Activated T-cell treated with anti-CD3 and anti-CD28 coated beads, Interleukin-2, amount 50 U/mL, for 48 hours (primary cell): ENCODE measurements around the gene SLC16A13.
"Not testable (repeated sequence)": the region's sequence is repeated elsewhere in the genome, so short reads cannot be mapped to it uniquely, and the experiment has no call there.

Source experiments
- DNase-seq, 2 experiments: peaks; one replicate each; pipeline ENCODE4 v3.0.0-alpha.2; 2020

The SLC16A13 gene, protein sequence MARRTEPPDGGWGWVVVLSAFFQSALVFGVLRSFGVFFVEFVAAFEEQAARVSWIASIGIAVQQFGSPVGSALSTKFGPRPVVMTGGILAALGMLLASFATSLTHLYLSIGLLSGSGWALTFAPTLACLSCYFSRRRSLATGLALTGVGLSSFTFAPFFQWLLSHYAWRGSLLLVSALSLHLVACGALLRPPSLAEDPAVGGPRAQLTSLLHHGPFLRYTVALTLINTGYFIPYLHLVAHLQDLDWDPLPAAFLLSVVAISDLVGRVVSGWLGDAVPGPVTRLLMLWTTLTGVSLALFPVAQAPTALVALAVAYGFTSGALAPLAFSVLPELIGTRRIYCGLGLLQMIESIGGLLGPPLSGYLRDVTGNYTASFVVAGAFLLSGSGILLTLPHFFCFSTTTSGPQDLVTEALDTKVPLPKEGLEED

DNA sequence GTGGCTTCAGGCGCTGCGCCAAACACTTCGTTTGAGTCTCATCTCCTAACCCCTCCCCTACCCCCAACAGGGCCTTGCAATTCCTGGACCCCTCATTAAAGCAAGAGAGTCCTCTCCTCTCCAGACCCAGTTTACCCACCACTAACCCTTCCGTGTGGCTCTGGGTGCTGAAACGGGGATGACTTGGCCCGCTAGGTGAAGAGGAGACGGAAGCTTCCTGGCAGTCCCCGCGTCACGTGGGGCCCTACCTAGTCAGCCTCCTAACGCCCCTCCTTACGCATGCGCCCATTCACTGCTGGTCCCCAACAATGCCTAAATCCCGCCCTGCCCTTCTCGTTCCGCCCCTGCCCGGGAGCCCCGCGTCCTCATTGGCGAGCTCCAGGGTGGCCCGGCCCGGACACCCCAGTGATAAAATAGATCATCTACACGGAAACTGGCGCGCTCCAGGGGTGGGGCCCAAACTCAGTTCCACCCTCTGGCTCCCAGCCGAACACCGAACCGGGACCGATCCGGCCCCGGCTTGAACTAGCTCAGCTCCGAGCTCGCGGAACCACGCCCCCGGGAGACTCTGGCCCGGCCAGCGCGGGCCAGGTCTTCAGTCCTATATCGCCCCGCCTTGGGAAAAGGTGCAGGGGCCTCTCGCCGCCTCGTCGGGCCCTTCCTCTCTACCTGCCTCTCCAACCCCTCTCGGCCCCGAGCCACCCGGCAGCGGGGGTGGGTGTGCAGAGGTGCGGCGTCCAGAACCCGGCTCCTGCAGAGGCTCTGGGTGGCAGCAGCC, at the start of gene SLC16A13:
SLC16A13 (plus strand) TSS at position 425 of the 778 bp plus-strand sequence. CDS start 368 bp downstream, outside the sequence.
- peak; percentile 99 for DNase-seq

DNA sequence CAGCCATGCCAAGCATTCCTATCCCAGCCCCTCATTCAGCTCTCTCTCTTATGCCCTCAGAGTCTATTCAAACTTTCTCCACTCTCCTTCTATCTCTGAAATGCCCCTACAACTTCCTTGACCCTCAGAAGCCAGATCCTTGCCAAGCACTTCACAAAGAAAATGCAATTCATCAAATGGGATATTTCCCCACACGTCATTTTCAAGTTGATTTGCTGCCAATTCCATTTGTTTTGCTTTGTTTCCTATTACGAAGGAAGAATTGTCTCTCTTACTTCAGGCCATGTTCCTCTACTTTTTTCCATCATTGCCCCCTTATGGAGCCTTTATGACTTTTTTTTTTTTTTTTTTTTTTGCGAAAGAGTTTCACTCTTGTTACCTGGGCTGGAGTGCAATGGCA, 49.1 kb upstream of the SLC16A13 start:
- DNase-seq: no peak

DNA sequence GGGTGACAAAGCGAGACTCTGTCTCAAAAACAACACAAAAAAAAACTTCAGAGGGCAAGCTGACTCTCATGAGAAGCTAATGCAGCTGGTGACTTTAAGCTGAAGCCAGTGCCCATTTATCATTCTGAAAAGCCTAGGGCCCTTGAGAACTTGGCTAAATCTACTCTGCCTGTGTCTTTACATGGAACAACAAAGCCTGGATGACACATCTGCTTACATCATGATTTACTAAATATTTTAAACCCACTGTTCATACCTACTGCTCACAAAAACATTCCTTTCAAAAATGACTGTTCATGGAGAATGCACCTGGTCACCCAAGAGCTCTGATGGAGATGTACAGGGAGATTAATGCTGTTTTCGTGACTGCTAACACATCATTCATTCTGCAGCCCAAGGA, 46.0 kb upstream of the SLC16A13 start:
- DNase-seq: no peak

DNA sequence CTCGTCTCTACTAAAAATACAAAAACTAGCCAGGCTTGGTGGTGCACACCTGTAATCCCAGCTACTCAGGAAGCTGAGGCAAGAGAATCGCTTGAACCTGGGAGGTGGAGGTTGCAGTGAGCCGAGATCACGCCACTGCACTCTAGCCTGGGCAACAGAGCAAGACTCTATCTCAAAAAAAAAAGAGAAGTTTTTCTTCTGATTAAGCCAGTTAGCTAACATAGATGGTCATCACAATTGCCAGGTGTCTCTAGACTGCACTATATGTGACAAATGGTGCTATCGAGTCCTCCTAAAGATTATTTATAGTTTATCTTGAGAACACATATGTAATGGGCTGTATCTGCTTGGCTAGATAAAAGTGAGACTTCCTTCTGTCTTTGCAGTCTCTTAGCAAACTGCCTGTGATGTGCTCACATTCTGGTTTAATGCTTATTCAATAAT, 42.2 kb upstream of the SLC16A13 start:
- not testable (repeated sequence) for DNase-seq

DNA sequence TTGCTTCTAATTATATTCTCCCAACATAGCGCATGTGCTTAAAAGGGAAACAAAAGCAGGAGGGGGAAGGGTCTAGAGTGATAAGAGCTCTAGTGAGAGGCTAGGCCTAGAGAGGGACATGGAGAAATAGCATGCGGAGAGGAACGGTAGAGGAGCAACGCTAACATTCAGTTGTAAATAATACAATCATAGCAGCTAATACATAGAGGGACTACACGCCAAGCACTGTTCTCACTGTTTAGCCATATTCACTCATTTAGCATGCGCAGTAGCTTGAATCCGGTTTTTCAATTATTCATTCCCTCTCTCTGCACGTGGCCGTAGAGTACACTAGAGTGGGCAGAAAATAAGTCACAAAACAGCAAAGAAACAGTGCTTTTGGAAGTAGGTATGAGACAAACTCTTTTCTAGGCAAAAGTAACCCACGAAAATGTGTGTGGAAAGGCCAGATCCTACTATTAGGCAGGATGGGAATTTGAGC, 41.7 kb upstream of the SLC16A13 start:
- no peak for DNase-seq

DNA sequence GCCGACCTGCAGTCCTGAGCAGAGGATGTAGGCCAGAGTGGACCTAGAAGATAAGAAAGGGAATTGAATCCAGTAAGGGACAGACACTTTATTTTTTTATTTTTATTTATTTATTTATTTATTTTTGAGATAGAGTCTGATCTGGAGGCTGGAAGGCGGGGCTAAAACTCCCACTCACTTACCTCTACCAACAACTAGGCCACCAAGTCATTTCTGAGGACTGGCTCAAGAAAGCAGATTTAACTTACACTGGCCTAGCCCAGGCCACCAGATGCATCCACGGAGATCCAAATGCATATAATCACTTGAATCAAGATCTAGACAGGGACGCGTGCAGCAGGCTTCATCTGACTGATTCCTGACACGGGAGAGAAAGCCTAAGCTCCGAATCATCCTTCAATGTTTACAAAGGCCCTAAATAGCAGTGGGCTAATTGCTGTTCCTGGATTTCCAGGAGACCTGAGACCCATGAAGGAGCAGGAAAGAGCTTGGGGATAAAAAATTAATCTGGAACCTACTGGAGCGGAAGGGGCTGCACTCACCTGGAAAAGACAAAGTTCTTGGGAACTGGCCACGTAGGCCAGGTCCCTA, 41.1 kb upstream of the SLC16A13 start:
- no peak for DNase-seq

DNA sequence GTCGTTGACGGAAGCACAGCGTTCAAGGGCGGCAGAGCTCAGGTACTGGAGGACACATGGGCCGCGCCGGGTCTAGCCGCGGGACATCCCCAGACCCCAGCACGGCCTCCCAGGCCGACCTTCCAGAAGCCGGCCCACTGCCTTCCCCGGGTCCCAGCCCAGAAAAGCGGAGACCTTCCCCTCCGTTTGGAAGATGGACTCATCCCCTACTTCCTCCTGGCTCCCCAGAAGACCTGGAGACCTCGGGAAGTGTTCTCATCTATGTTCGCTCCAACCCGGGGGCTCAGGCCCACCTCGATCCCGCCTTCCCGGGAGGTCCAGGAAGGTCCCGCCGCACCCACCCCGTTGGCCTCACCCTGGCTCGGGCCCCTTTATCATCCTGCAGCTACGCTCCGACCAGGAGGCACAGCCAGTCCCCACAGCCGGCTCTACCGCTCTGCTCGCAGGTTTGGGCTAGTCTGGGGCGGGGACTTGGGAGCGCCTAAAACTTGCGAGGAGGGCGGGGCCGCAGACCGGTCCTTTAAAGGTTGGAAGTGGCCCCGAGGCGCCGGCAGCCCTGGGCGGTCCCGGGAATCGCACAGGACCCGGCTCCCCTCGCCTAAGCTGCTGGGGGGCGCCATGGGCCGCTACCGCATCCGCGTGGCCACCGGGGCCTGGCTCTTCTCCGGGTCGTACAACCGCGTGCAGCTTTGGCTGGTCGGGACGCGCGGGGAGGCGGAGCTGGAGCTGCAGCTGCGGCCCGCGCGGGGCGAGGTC, 40.1 kb upstream of the SLC16A13 start, which contains the start of gene ALOX12:
ALOX12 (plus strand) TSS at position 550 of the 756 bp plus-strand sequence; CDS start at position 619, 69 bp downstream.
- DNase-seq: no peak

DNA sequence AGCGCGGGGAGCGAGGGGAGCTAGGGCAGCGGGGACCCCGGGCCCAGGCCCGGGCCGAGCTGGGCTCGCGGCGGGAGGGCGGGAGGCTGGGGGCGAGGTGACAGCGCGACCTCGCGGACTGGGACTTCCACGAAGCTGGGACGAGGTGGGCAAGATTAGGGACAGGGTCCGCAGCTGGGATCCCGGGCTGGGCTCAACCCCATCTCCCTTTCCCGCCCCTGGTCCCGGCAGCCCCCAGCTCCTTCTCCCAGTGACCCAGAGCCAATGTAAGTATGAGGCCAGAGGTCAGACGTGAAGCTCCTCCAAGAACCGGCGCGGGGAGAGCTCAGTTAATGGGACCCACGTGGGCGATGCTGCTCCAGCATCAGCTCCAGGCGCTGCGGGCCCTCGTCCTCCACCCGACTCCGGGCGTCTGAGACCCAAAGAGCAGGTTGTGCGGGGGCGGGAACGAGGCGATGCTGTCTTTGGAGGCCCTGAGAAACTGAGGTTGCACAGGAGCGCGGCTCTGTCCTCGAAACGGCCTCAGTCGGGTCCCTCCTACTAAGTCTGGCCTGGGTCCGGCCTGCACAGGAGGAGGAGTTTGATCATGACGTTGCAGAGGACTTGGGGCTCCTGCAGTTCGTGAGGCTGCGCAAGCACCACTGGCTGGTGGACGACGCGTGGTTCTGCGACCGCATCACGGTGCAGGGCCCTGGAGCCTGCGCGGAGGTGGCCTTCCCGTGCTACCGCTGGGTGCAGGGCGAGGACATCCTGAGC, 39.4 kb upstream of the SLC16A13 start:
- no peak for DNase-seq

DNA sequence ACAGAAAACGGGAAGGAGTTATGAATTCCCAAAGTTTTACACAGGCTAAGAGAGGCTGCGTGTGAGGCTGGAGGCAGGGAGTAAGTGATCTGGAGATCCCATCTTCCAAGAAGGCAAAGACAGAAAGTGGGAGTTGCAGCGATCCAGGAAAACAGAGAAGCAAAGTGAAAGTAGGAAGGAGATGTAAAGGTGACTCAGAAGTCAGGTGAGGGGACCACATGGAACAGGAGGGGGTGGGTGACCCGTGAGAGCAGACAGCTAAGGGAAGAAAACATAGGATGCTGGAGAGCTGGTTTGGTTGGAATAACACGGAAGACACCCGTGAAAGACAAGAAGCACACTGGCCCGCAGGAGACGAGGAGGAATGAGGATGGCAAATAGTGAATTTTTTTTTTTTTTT, 38.6 kb upstream of the SLC16A13 start:
- no peak for DNase-seq

DNA sequence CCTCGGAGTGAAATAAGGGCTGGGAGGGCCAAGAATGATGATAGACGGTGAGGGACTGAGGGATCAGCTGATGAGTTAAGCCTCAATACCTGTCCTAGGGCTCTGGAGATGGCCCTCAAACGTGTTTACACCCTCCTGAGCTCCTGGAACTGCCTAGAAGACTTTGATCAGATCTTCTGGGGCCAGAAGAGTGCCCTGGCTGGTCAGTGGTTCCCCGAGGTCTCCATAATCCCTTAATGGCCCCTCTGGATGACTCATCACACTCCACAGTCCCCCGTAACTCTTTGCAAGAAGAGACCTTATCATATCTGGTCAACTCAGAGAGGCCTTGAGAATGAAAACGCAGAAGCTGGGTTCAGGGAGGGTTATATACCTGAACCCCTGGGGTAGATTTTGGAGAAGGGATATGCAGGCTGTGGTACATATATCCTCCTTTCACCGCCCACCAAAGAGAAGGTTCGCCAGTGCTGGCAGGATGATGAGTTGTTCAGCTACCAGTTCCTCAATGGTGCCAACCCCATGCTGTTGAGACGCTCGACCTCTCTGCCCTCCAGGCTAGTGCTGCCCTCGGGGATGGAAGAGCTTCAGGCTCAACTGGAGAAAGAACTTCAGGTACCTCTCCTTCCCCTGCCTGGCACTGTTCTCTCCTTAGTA, 36.8 kb upstream of the SLC16A13 start:
- no peak for DNase-seq

DNA sequence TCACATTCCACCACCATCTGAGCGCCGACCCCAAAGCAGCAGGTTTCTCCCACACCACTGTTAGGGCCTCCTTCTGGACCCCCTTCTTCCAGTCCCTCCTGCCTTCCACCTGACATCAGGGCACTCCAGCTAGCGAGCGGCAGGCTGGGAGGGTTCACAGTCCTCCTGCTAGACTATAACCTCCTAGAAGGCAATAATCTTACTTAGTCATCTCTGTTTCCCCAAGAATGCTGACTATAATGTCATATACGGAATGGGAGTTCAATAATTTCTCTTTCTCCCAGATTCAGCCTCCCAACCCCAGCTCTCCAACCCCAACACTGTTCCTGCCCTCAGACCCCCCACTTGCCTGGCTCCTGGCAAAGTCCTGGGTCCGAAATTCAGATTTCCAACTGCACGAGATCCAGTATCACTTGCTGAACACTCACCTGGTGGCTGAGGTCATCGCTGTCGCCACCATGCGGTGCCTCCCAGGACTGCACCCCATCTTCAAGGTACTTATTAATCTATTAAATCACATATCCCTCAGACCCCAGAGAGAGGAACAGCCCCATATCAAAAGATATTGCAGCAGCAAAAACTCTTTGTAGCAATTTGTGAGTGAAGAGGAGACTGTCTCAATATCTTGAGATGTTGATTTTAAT, 34.4 kb upstream of the SLC16A13 start:
- DNase-seq: peak; percentile 71 to 73

DNA sequence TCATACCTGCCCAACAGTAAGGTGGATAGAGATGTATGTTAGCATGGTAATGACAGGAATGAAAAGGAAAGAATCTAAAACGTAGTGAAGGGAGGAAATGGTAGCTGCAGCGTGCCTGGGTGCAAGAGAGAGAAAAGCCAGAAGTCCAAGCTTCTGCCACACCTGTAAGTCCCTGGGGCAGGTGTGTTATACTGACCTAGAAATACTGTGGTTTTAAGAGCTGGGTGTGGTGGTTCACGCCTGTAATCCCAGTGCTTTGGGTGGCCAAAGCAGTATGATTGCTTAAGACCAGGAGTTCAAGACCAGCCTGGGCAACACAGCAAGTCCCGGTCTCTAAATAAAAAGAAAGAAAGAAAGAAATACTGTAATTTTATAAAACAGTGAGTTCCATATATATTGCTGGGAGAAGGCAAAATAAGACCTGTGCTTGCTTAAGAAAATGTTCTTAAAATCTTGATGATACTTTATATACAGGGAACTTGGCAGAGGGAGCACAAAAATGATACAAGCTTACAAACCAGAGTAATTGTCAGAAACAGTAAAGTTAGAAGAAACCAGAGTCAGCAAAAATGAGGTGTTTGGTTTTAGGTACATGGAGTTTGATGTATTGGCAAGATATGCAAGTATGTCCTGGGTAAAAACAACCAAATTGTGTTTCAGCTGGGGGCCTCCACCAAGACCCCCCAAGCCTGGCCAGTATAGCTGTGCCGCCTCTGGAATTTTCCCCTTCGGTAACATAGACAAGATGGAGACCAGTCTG, 33.3 kb upstream of the SLC16A13 start:
- DNase-seq: no peak

DNA sequence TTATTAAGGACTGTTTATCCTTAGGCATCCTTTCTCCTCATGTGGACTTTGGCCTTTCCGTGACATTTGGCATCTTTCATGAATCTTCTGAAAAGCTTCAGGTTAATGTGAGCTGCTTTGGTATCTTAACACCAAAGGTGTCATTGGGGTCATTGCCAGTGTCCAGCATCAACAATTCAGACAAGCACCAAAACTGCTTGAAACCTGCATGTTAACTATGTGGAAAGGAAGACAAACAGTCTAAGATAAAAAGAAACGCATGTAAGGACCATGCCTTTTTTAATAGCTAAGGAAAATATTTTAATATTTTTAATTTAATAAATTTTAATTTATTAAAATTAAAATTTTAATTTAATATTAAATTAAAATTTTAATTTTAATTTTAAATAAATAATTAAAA, 32.1 kb upstream of the SLC16A13 start:
- no peak for DNase-seq

DNA sequence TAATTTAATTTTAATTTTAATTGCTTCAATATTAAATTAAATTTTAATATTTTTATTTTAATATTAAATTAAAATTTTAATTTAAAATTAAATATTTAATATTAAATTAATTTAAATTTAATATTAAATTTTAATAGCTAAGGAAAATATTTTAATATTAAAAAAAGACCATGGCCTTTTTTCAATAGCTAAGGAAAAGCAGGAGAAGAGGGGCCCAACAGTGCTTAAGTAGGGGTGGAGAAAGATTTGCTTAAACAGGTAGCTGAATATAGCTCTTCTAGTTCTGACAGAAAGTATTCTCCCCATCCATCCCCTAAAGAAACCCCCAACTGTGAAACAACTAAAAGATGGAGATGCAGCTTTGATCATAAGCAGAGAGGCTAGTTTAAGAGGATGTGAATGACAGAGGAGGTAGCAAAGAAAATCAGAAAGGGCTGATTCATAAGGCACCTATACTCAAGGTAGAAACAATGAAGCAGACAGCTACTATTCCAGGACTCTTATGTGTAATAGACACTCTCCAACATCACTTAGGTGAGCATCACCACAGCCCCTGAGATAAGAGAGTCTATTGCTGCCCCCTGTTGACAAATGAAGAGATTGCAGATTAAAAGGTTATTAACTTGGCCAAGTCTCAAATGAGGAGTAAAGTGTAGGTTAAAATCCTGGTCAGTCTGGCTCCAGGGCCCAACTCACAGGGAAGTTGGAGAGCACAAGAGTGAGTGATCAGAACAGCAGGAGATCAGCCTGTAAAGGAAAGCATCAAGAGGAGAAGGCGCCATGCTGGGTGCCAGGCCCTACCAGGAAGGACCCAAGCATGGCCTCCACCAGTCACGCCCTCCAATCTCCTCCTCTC, 31.2 kb upstream of the SLC16A13 start:
- DNase-seq: peak; percentile 45 to 49

DNA sequence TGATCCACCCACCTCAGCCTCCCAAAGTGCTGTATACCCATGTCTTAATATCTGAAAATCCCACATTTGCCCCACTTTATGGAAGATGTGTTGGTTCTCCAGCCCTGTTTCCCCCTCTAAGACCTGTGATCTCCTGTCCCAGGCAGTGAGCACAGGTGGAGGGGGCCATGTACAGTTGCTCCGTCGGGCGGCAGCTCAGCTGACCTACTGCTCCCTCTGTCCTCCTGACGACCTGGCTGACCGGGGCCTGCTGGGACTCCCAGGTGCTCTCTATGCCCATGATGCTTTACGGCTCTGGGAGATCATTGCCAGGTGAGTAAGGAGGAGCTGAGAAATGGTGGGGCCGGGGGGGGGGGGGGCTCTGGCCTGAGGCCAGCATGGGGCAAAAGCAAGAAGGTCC, 30.1 kb upstream of the SLC16A13 start:
- no peak for DNase-seq

DNA sequence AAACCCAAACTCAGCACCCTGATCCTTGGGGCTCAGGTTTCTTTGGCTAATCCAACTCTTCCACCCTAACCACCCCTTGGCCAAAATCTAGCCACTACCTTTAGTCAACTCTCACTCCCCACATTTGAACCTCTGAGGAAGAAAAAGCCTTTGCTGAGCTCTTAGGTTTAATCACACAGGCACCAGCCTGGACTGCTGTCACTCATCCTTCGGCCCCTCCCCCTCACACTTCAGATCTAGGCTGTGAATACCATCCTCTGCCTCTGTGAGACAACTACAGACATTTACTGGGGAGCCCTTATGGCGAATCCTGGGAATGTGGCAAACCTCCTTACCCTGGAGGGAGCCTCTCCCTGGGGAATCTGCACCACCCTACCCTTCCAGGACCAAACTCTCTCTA, 28.7 kb upstream of the SLC16A13 start:
- no peak for DNase-seq

DNA sequence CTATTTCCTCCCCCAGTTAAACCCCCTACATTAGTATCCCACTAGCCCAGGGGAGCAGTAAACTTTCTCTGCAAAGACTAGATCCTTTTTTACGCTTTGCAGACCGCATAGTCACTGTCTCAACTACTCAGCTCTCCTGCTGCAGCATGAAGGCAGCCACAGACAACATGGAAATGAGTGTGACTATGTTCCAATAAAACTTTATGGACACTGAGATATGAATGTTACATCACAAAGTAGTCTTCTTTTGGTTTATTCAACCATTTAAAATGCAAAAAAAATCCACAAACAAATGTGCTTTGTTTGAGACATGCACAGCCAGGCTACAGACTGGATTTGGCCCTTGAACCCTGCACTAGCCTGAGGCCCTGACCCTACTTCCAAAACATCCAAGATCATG, 25.3 kb upstream of the SLC16A13 start:
- DNase-seq: no peak

DNA sequence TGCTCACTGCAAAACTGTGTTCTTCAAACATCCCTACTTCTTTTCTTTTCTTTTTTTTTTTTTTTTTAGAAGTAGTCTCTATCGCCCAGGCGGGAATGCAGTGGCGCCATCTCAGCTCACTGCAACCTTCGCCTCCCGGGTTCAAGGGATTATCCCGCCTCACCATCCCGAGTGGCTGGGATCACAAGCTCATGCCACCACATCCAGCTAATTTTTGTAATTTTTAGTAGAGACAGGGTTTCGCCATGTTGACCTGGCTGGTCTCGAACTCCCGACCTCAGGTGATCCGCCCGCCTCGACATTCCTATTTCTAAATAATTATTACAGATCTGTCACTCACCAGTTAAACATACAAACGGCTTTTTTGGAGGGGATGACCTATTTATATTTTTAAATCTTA, 24.4 kb upstream of the SLC16A13 start:
- no peak for DNase-seq

DNA sequence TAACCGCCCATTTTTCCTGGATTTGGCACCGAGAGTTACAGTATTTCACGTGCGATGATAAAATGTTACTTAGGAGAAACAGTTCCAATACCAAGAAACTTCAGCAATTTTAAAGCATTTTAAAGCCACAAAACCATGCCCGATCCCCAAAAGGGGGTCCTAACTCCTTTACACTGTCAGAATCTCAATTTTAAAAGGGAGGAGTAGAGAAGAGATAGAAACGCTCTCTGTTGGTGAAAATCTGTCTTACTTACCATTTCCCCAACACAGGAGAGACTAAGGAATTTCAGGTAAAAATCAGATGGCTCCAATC, 23.9 kb upstream of the SLC16A13 start:
- no peak for DNase-seq
